DOHH2 (cell line): ENCODE measurements around the gene FAM76A.

ENCODE experiments used
- EZH2phosphoT487 ChIP-seq: fragments of 200-600 bp; sonication (generic); IDR thresholded peaks from 2 replicates; pipeline ENCODE4 v1.6.1; 2017; ENCODE audit warnings: borderline replicate concordance, mild to moderate bottlenecking, antibody characterized with exemption, low read length, moderate library complexity, mixed read lengths
- TF ChIP-seq, protein P1 (sequence below): fragments of 200-600 bp; sonication (generic); IDR thresholded peaks from one replicate; pipeline ENCODE4 v1.5.1; 2014; ENCODE audit warnings: antibody characterized with exemption, mild to moderate bottlenecking, low read depth, low read length; ENCODE audit not compliant: poor library complexity, severe bottlenecking

DNA sequence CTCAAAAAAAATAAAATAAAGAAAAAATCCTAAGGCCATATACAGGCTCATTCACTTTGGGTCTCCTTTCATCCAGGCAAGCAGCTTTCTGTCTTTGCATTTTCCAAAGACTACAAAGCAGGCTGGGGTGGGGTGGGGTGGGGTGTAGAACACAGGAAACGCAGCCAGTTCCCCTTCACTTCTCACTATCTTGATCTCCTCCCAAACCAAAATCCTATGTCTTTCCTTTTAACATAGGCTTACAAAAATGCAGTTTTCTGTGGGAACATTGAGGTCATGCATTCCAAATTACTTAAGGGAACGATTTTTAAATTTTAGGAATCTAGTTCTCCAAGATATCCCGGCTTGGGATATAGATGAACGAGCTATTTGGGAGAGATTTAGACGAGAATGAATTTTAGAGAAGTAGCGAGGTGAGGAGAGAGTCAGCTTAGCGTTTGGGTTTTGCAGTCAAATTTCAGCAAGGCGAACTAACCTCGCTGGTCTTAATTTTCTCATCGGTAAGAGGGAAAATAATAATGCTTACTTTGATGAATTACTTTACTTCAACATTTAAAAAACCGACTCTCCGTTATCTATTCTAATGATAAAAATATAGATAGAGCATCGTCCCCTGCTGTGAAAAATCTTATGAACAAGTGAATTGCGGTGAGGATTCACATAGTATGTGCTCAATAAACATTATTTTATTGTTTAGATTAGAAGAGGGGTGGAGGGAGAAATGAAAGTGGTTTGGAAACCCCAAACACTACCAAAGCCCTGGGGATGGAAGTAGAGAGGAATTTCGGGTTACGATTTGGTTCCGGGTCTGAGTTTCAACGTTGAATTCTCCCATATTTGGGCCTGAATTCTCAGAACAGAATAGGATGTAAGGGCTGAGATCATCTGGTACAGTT lies 46.5 kb downstream of the FAM76A start:
- TF ChIP-seq, protein P1, sequence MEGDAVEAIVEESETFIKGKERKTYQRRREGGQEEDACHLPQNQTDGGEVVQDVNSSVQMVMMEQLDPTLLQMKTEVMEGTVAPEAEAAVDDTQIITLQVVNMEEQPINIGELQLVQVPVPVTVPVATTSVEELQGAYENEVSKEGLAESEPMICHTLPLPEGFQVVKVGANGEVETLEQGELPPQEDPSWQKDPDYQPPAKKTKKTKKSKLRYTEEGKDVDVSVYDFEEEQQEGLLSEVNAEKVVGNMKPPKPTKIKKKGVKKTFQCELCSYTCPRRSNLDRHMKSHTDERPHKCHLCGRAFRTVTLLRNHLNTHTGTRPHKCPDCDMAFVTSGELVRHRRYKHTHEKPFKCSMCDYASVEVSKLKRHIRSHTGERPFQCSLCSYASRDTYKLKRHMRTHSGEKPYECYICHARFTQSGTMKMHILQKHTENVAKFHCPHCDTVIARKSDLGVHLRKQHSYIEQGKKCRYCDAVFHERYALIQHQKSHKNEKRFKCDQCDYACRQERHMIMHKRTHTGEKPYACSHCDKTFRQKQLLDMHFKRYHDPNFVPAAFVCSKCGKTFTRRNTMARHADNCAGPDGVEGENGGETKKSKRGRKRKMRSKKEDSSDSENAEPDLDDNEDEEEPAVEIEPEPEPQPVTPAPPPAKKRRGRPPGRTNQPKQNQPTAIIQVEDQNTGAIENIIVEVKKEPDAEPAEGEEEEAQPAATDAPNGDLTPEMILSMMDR: no peak
- no peak for TF ChIP-seq EZH2phosphoT487
